Measurements from ENCODE around the gene NYNRIN. TPM values are rescaled to one million over a fixed set of nuclear protein-coding genes. Genes with fewer than 3 reads are reported as not detected.
"Not testable (repeated sequence)": the region's sequence is repeated elsewhere in the genome, so short reads cannot be mapped to it uniquely, and the experiment has no call there.

NYNRIN gene
- total RNA-seq, 1 donor from 2014 or later = 9.5 TPM

- peak; percentile 38 for ATAC-seq
- intact Hi-C loops (cut with DNase I) = loop anchor here (1.0 to 10.0 kb wide), 4 partner anchors 103 to 292 kb away; partner anchors contain the start of genes EMC9, LTB4R, PSME2 and RNF31
- DNase-seq (ENCODE audit: missing footprints) = no peak
These were observed 37.7 kb downstream of the NYNRIN start for GRCh38 chr14:24436355-24437019.

GRCh38 chr14:24437020-24437735 lies 38.4 kb downstream of the NYNRIN start:
- intact Hi-C loops (cut with DNase I) = loop anchor here (2.0 to 10.0 kb wide), 2 partner anchors 194 to 292 kb away; partner anchors contain the start of genes EMC9, PSME2, RNF31 and TINF2
- DNase-seq (ENCODE audit: missing footprints) (no peak), ATAC-seq (no peak)

GRCh38 chr14:24437736-24438067 lies 38.9 kb downstream of the NYNRIN start:
- DNase-seq (ENCODE audit: missing footprints) = no peak
- ATAC-seq = no peak
- intact Hi-C loops (cut with DNase I) = loop anchor here (2.0 to 10.0 kb wide), 2 partner anchors 195 to 293 kb away; partner anchors contain the start of genes EMC9, PSME2, RNF31 and TINF2

- ATAC-seq (no peak), DNase-seq (ENCODE audit: missing footprints) (no peak)
- intact Hi-C loops (cut with DNase I) = loop anchor here (10.0 kb wide), 1 partner anchor 294 kb away; the partner anchor contains the start of genes EMC9, PSME2 and RNF31
These were observed 39.7 kb downstream of the NYNRIN start for GRCh38 chr14:24438223-24439097.

- DNase-seq (ENCODE audit: missing footprints) (no peak), ATAC-seq (no peak)
- intact Hi-C loops (cut with DNase I) = loop anchor here (10.0 kb wide), 1 partner anchor 294 kb away; the partner anchor contains the start of genes EMC9, PSME2 and RNF31
These were observed 40.5 kb downstream of the NYNRIN start for GRCh38 chr14:24439257-24439656.

GRCh38 chr14:24439830-24440605 lies 41.2 kb downstream of the NYNRIN start:
- DNase-seq (ENCODE audit: missing footprints) (no peak), ATAC-seq (no peak)
- intact Hi-C loops (cut with DNase I) = loop anchor here (10.0 kb wide), 1 partner anchor 295 kb away; the partner anchor contains the start of genes EMC9, PSME2 and RNF31

GRCh38 chr14:24440606-24441399 lies 42.0 kb downstream of the NYNRIN start:
- DNase-seq (ENCODE audit: missing footprints) (no peak), ATAC-seq (no peak)
- intact Hi-C loops (cut with DNase I) = no loop called here

GRCh38 chr14:24441485-24441884 lies 42.7 kb downstream of the NYNRIN start:
- intact Hi-C loops (cut with DNase I) = no loop called here
- DNase-seq (ENCODE audit: missing footprints) (no peak), ATAC-seq (no peak)

- no peak for DNase-seq (ENCODE audit: missing footprints)
- no peak for ATAC-seq
- intact Hi-C loops (cut with DNase I) = no loop called here
These were observed 43.1 kb downstream of the NYNRIN start for GRCh38 chr14:24441904-24442239.

GRCh38 chr14:24442240-24443052 lies 43.6 kb downstream of the NYNRIN start, which contains the start of gene SDR39U1:
Gene SDR39U1, minus strand, starts transcription at chr14:24442776. Its CDS starts 7 bp downstream, at chr14:24442769.
- intact Hi-C loops (cut with DNase I) = no loop called here
- DNase-seq (ENCODE audit: missing footprints) (peak; percentile 96), ATAC-seq (peak; percentile 95)

- ATAC-seq (no peak), DNase-seq (ENCODE audit: missing footprints) (no peak)
- intact Hi-C loops (cut with DNase I) = no loop called here
These were observed 44.4 kb downstream of the NYNRIN start for GRCh38 chr14:24443053-24443665.

GRCh38 chr14:24450828-24451227 lies 52.0 kb downstream of the NYNRIN start:
- DNase-seq (ENCODE audit: missing footprints); ATAC-seq; intact Hi-C loops (cut with DNase I): not testable (repeated sequence)

GRCh38 chr14:24456980-24457379 lies 58.2 kb downstream of the NYNRIN start:
- DNase-seq (ENCODE audit: missing footprints) (no peak), ATAC-seq (no peak)
- intact Hi-C loops (cut with DNase I) = no loop called here

- DNase-seq (ENCODE audit: missing footprints) (no peak), ATAC-seq (no peak)
- intact Hi-C loops (cut with DNase I) = no loop called here
These were observed 59.9 kb downstream of the NYNRIN start for GRCh38 chr14:24458736-24459135.

- intact Hi-C loops (cut with DNase I) = no loop called here
- DNase-seq (ENCODE audit: missing footprints) (no peak), ATAC-seq (no peak)
These were observed 60.5 kb downstream of the NYNRIN start for GRCh38 chr14:24459331-24459730.

GRCh38 chr14:24461336-24461735 lies 62.5 kb downstream of the NYNRIN start:
- no peak for DNase-seq (ENCODE audit: missing footprints)
- intact Hi-C loops (cut with DNase I) = no loop called here
- ATAC-seq = no peak

Data from Right ventricle myocardium inferior (tissue), 1 donor.